ENCODE measurements around the gene PARS2. TPM values are rescaled to one million over a fixed set of nuclear protein-coding genes. Genes with fewer than 3 reads are reported as not detected.

The PARS2 gene
- total RNA-seq, 1 experiment from 2014 or later: 10.2 TPM

DNA sequence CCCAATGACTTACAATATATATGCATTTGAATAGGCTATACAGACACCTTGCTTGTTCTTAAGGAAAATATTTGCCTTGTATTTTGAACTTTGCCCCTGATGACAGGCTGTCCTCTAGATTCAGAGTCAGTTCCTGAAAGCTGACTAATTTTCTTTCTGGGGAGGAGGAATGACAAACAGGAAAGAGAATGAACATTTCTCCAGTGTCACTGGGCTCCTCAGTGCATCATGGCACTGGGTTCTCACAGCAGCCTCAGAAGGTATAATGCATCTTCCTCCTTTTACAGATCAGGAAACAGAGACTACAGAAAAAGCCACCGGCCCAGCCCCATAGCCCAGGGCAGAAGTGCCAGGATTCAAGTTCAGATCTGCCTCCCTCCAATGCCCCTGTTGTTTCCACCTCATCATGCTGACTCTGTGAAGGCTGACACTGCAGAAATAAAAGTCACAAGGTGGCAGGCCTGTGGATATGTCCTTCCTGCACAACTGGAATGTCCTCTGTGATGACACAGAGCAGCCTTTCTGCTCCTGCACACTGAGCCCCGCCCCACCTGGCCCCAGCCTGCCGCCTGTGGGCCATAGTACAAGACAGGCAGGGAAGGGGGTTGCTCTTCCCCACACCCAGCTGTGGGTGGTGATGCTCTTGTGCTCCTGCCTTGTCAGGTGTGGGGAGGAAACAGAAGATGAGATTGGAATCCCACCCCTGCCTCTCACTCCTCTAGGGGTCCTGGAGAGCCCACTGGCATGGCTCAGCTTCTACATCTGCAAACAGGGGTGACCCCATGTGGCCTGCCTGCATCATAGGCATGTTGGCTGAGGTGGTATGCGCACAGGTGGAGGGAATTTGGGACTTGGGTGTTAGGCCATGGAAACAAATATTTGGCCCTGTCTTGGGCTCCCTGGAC, 30.4 kb upstream of the PARS2 start:
- Histone ChIP-seq H3K56ac (ENCODE audit: insufficient read length, low read depth, low read length) (no peak overlapping the region), H2BK5ac (ENCODE audit: insufficient read length, low read length) (no peak overlapping the region), H3K9me3 (ENCODE audit: control insufficient read depth, low read depth, low read length) (no peaks in the 10 kb centered on the region), H4K91ac (ENCODE audit: insufficient read length, low read depth, low read length) (no peak overlapping the region), H3K79me1 (ENCODE audit: insufficient read depth, low read depth, low read length, poor library complexity, severe bottlenecking) (no peaks in the 10 kb centered on the region), H2BK20ac (ENCODE audit: low read depth, low read length, poor library complexity, severe bottlenecking) (no peak overlapping the region), H2BK12ac (ENCODE audit: insufficient read length, low read depth, low read length) (no peak overlapping the region), H3K14ac (ENCODE audit: insufficient read depth, low read length) (no peak overlapping the region), H4K8ac (replicated peaks; ENCODE audit: insufficient read length, low read depth, low read length) (no peak overlapping the region), H2BK120ac (ENCODE audit: low read depth, low read length, poor library complexity, severe bottlenecking) (no peak overlapping the region), H3T11ph (ENCODE audit: low read length) (no peak overlapping the region), H4K20me1 (ENCODE audit: control insufficient read depth, insufficient read depth, insufficient read length) (no peaks in the 10 kb centered on the region), H3K23ac (ENCODE audit: insufficient read length, low read depth, low read length) (no peak overlapping the region), H2AFZ (ENCODE audit: low read length) (no peak overlapping the region), H3K27ac (ENCODE audit: insufficient read length, low read depth, low read length) (no peak overlapping the region), H3K18ac (ENCODE audit: insufficient read length, low read depth, low read length) (no peak overlapping the region), H2BK15ac (ENCODE audit: low read depth, low read length) (no peak overlapping the region), H3K4ac (ENCODE audit: low read depth, low read length) (no peak overlapping the region), H3K27me3 (ENCODE audit: insufficient read depth, low read length) (no peaks in the 10 kb centered on the region), H3K79me2 (ENCODE audit: insufficient read depth, low read length) (no peaks in the 10 kb centered on the region), H3K4me2 (ENCODE audit: insufficient read depth, insufficient read length, low read length) (no peak overlapping the region), H2AK5ac (ENCODE audit: insufficient read length, low read length) (no peak overlapping the region), H4K5ac (ENCODE audit: insufficient read length, low read depth, low read length) (no peak overlapping the region), H3K9ac (ENCODE audit: extremely low read depth, insufficient read length, low read length) (no peak overlapping the region), H3K23me2 (ENCODE audit: insufficient read length, low read depth, low read length, poor library complexity, severe bottlenecking) (no peaks in the 10 kb centered on the region), H3K4me1 (ENCODE audit: insufficient read depth, low read length) (no peaks in the 10 kb centered on the region; the same call in 1 of the 2 replicates)
- no peak; the same call in 2 of the 3 replicates for TF ChIP-seq CTCF (conservative IDR thresholded peaks at IDR 0.05)
- no peak for DNase-seq
- WGBS (ENCODE audit: extremely low coverage, insufficient read length, low lambda C conversion rate): no CpG with 5 or more reads among the region's 4 CpGs
- H3K4me1 Mint-ChIP-seq: peaks cover 33 to 41% of the 10 kb centered on the region in 2 experiments
- peaks cover 7% of the 10 kb centered on the region for H3K27me3 Mint-ChIP-seq (ENCODE audit: low read depth)
- H3K4me3 Mint-ChIP-seq: no peak overlapping the region; a peak in 1 of 5 replicates
- peaks cover 2 to 3% of the 10 kb centered on the region in 2 experiments; a peak in 2 of 5 replicates for H3K9me3 Mint-ChIP-seq
- no peaks in the 10 kb centered on the region for H3K36me3 Mint-ChIP-seq (ENCODE audit: insufficient read depth in 1 of 3, low read depth in 3 of 3)
- no peak overlapping the region for H3K27ac Mint-ChIP-seq
